Skin of body (tissue), 2 donors: ENCODE results near the gene RBMS3. TPM values are rescaled to one million over a fixed set of nuclear protein-coding genes. Genes with fewer than 3 reads are reported as not detected.
"Not testable (repeated sequence)": the region's sequence is repeated elsewhere in the genome, so short reads cannot be mapped to it uniquely, and the experiment has no call there.

Experiments used
- DNase-seq: peaks from one replicate; lab custom pipeline; 2025; lab: John Stamatoyannopoulos, UW
- total RNA-seq: library from RNA; depleted of rRNA; stranded (reverse); fragments of >200 nt; gene quantifications from one replicate; pipeline ENCODE4 v1.2.3, GENCODE V29; 2014

Gene RBMS3
- total RNA-seq, 1 donor from 2014 or later, result 111 TPM

DNA sequence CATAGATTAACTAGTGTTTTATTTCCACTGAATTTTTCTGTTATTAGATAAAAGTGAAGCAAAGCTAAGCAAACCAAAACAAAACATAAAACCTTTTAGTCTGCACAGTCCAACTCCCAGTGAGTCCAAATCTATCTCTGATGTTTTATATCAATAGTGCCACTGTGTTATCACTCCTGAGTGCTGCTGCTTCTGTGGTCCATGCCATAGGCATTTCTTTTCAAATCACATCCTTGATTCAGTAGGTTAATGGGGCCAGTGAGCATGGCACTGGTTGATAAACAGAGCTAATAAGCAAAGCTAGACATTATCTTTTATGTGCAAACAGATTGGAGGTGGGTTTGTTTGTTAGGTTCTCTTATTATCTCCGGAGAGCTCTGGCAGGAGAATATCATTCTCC is 30.0 kb downstream of the RBMS3 start:
- peak; percentile 39 for DNase-seq

DNA sequence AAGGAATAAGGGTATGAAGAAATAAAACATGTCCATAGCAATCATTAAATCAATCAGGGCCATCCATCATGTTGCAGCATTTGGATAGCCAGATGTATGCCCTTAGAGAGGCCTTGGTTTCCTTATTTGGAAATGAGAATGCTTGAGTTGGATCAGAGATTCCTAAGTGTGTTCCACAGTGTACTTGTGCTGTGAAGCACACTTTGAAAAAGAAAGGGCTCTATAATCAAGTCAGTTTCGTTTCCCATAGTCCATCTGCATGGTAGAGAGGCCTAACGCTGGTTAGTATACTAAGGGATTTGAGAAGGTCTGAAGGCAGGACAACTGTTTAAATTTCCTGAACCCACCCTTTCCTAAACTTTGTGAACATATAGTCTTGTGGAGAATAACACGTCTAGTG is 30.9 kb downstream of the RBMS3 start:
- no peak for DNase-seq

- DNase-seq, result no peak
These were observed 31.5 kb downstream of the RBMS3 start for GRCh38 chr3:29312395-29312794.

- DNase-seq, result peak; percentile 68
These were observed 32.1 kb downstream of the RBMS3 start for GRCh38 chr3:29312960-29313452.

- DNase-seq, result no peak
These were observed 33.3 kb downstream of the RBMS3 start for GRCh38 chr3:29313981-29314726.

GRCh38 chr3:29314727-29315088 is 33.8 kb downstream of the RBMS3 start:
- no peak for DNase-seq

GRCh38 chr3:29317659-29318173 is 36.8 kb downstream of the RBMS3 start:
- peak; percentile 5 for DNase-seq

- DNase-seq, result no peak
These were observed 37.4 kb downstream of the RBMS3 start for GRCh38 chr3:29318251-29318650.

DNA sequence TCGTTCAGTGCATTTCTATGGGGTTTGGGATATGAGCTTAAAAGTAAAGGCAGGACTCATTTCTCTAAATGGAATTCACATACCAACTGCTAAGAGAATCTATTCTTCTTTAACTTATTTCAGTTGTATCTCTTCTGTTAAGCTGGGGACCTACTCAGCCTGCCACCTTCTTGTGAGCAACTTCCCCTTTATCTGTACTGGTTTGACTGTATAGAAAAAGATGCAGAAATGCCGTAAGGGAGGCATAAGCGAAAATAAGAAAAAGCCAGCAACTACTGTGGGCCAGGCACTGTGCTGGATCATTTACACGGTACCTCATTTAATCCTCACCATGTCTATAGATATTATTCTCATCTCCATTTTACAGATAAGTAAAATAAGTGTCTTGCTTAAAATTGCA is 38.4 kb downstream of the RBMS3 start:
- DNase-seq, result no peak

DNA sequence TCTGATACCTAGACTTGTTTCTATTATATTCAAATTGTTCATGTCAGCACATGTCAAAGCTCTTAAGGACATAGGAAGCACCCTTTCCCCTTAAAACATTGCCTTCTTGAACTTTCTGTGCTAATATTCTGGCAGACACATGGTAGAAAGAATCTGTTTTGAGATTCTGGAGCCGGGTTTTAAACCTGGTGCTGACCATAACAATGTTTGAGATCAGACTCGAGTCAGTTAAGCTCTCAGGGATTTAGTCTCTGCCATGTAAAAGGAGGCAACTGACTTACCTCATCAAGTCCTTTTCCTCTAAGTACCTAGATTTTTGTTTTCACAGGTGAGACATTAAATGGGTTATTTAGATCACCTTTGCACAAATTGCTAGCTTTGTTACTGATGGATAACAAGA is 38.9 kb downstream of the RBMS3 start:
- no peak for DNase-seq

- no peak for DNase-seq
These were observed 41.7 kb downstream of the RBMS3 start for GRCh38 chr3:29322586-29322985.

GRCh38 chr3:29324180-29324651 is 43.3 kb downstream of the RBMS3 start:
- DNase-seq, result peak; percentile 49

DNA sequence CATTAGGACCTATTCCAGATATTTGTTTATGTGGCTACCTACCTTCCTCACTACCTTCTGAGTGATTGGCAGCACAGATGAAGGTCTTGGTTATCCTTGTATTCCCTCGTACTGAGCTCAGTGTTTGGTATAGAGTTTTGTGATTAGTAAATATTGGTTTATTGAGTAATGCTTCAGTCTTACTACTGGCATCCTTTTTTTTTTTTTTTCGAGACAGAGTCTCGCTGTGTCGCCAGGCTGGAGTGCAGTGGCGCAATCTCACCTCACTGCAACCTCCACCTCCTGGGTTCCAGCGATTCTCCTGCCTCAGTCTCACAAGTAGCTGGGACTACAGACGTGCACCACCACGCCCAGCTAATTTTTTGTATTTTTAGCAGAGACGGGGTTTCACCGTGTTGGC is 45.7 kb downstream of the RBMS3 start:
- DNase-seq, result not testable (repeated sequence)

DNA sequence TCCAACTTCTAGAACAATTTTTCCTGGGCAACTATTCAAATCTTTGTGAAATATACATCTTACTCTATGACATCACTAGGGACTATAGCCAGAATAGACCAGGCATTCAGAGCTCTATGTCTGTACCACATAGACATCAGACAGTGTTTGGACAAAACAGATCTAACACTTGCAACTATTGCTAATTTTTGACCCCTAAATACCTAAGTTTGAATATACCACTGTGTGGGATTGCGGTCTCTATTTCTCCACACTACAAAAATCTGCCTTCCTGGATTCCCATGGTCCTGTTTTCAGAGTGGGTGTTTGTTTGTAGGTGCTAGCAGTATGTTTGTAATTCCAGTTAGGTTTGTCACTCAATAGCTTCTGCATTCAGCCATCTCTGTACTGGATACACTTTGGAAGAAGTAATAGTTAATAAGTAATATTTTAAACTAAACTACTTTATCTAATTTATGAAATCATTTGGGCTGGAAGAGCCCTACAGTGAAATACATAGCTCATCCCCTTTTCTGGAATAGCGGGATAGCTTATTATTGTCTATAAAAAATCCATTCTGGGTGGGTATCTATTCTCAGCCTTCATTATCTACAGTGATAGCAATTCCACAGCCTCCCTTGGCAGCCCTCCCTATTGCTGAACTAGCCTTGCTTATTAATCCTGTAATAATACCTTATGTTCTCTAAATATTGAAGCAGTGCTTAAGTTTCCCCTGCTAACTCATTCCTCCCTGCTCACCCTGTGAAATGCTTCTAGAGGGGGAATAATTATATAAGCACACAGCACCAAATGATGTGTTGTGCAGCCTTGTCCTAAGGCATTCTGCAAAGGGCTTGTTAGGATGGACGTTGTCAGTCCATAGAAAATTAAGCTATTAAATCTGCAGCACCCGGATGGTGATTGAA is 49.4 kb downstream of the RBMS3 start:
- no peak for DNase-seq

GRCh38 chr3:29331035-29331434 is 50.2 kb downstream of the RBMS3 start:
- no peak for DNase-seq

DNA sequence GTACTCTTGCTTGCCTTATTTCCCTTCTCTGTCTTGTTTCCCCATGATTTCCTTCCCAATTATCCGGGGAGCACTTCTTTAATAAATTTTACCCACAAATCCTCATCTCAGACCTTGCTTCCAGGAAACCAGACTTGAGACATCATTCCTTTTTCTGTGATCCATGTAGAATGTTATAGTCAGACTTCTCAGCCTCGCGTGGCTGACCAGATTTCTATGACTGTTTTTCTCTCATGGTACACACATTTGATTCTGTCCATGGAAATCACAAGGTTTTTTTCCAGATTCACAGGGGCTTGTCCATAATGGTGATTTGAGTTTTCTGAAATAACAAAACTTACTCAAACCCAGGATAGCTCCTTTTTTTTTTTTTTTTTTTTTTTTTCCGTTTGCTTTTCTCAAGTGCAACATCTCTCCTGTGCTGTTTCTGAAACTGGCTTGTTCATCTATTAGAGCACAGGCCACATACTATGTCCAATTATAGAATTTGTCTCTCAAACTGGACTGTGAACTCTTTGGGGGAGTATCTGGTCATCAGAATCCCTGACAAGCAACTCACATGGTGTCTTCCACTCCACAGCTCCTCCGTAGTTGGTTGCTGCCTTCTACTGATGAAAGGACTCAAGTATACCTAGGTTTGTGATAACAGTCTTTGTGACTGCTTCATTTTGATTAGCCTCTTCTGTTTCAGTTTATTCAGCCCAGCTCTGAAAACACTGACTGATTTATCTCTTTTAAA is 50.8 kb downstream of the RBMS3 start:
- no peak for DNase-seq

DNA sequence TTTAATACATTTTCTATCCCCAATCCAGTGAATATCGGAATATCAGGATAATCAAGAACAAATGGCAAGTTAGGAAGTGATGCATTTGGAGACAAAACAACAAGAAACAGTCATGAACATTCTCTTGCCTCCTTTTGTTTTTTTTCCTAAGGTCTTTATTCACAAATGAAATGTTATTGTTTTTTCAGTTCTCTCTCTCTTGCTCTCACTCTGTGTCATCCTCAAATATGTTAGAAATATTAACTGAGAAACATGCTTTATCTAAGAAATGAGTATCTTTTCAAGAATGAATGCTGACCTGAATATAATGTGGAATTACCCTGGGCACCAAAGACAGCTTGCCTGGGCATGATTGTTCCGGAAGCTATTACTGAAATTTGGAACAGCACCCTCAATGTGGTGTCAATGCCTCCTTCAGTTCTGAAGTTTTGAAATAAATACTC is 51.3 kb downstream of the RBMS3 start:
- peak; percentile 62 for DNase-seq

GRCh38 chr3:29333576-29333975 is 52.7 kb downstream of the RBMS3 start:
- DNase-seq, result peak; percentile 59

DNA sequence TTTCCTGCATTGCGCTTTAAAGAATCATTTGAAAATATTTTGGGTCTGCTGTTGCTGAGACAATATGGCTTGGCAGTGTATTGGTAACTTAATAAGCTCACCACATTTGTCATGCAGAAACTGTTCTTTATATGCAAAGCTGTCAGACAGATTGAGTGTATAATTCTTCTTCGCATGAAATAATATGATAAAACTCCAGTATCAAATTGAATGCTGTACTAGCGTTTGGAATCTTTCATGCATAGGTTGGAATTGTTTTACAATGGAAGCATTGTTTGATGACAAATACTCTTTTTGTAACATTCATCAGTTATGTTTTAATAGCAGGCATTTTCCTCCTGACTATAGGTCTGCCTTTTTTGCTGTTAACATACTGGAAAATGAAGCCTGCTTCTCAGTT is 53.8 kb downstream of the RBMS3 start:
- DNase-seq, result peak; percentile 88

GRCh38 chr3:29335438-29335837 is 54.6 kb downstream of the RBMS3 start:
- DNase-seq, result peak; percentile 100

- DNase-seq, result peak; percentile 93
These were observed 55.1 kb downstream of the RBMS3 start for GRCh38 chr3:29335943-29336342.
